Measurements from ENCODE around the gene SLC2A1. TPM values are rescaled to one million over a fixed set of nuclear protein-coding genes. Genes with fewer than 3 reads are reported as not detected.
A peak's percentile ranks its signal among the peaks of the same experiment; 100 is the strongest.

The SLC2A1 gene
- total RNA-seq, 2 experiments from 2014 or later: 66.6 to 93.4 TPM

GRCh38 chr1:42937141-42937696 is 21.4 kb downstream of the SLC2A1 start:
- Histone ChIP-seq H3K9me3 (ENCODE audit: low read length) (no peaks in the 10 kb centered on the region), H2AFZ (ENCODE audit: low read length) (no peak overlapping the region), H3K9me2 (ENCODE audit: insufficient read depth, low read length) (no peaks in the 10 kb centered on the region), H3K79me2 (ENCODE audit: insufficient read depth, low read depth, low read length) (peaks cover 64% of the 10 kb centered on the region; the same call in 1 of the 2 replicates), H3K4me1 (ENCODE audit: insufficient read depth, low read length, poor library complexity, severe bottlenecking) (peaks cover 84% of the 10 kb centered on the region), H3K27ac (ENCODE audit: low read depth, low read length, poor library complexity, severe bottlenecking) (peak overlapping the region; percentile 91), H4K20me1 (ENCODE audit: insufficient read depth, low read length) (peaks cover 10% of the 10 kb centered on the region; the same call in 1 of the 2 replicates), H3K36me3 (ENCODE audit: insufficient read depth, low read length) (peaks cover 93% of the 10 kb centered on the region), H3K4me2 (ENCODE audit: low read length) (peak overlapping the region; percentile 70), H3K4me3 (ENCODE audit: low read depth, low read length, poor library complexity, severe bottlenecking) (no peak overlapping the region)
- DNase-seq (ENCODE audit: low spot score): no peak
- ChIA-PET CTCF (ENCODE audit: unreplicated experiment) (interaction anchor here (0.7 to 1.7 kb wide), 3 partner anchors 10 to 136 kb away, joined by 3 to 4 read pairs (median 3); no protein-coding TSS in a partner anchor), POLR2A (interaction anchor here (0.5 to 2.7 kb wide), 3 partner anchors 16 to 157 kb away, joined by 3 to 16 read pairs (median 4); no protein-coding TSS in a partner anchor)
- TF ChIP-seq, protein P1, sequence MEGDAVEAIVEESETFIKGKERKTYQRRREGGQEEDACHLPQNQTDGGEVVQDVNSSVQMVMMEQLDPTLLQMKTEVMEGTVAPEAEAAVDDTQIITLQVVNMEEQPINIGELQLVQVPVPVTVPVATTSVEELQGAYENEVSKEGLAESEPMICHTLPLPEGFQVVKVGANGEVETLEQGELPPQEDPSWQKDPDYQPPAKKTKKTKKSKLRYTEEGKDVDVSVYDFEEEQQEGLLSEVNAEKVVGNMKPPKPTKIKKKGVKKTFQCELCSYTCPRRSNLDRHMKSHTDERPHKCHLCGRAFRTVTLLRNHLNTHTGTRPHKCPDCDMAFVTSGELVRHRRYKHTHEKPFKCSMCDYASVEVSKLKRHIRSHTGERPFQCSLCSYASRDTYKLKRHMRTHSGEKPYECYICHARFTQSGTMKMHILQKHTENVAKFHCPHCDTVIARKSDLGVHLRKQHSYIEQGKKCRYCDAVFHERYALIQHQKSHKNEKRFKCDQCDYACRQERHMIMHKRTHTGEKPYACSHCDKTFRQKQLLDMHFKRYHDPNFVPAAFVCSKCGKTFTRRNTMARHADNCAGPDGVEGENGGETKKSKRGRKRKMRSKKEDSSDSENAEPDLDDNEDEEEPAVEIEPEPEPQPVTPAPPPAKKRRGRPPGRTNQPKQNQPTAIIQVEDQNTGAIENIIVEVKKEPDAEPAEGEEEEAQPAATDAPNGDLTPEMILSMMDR (conservative IDR thresholded peaks at IDR 0.05; ENCODE audit: low read length): no peak
- TF ChIP-seq EZH2phosphoT487 (IDR thresholded peaks at IDR 0.05; ENCODE audit: borderline replicate concordance, low read depth, low read length): no peak
- intact Hi-C loops (cut with micrococcal nuclease; ENCODE audit: unreplicated experiment): no loop called here
- BruUV-seq (replicated peaks): no TSS peak

DNA sequence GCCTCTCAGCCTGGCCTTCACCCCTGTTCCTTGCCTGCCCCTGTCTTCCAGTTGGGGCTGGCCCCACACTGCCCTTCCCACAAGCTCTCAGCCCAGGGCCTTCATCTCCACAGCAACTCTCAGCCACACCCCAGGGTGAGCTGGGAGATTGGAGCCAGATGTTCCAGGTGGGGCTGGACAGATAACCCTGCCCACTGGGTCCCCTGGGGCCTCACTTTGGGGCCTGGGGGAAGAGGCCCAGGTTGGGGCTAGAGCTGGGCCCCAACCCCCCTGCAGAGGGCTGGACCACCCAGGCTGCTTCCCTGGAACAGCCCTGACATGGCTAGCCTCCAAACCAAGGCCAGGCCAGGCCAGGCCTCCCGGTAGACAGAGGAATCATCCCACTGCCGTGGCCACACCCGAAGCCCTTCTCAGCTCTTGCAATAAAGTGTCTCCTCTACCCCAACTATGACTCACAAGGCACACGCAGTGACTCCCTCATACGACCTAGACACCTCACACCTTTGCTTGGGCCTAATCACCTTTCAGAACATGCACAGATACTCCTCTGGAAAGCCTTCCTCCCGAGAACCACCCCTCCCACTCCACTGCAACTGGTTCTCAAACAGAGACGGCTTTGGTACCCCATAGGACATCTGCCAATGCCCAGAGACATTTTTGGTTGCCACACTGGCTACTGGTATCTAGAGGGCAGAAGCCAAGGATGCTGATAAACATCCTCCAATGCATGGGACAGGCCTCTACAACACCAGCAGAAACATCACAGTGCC is 22.2 kb downstream of the SLC2A1 start:
- Histone ChIP-seq H3K9me2 (ENCODE audit: insufficient read depth, low read length) (no peaks in the 10 kb centered on the region), H4K20me1 (ENCODE audit: insufficient read depth, low read length) (peaks cover 10% of the 10 kb centered on the region; the same call in 1 of the 2 replicates), H3K4me1 (ENCODE audit: insufficient read depth, low read length, poor library complexity, severe bottlenecking) (peaks cover 84% of the 10 kb centered on the region), H3K4me3 (ENCODE audit: low read depth, low read length, poor library complexity, severe bottlenecking) (no peak overlapping the region), H3K4me2 (ENCODE audit: low read length) (peak overlapping the region; percentile 70), H3K79me2 (ENCODE audit: insufficient read depth, low read depth, low read length) (peaks cover 58% of the 10 kb centered on the region; the same call in 1 of the 2 replicates), H3K36me3 (ENCODE audit: insufficient read depth, low read length) (peaks cover 86% of the 10 kb centered on the region), H2AFZ (ENCODE audit: low read length) (no peak overlapping the region), H3K27ac (ENCODE audit: low read depth, low read length, poor library complexity, severe bottlenecking) (peak overlapping the region; percentile 91), H3K9me3 (ENCODE audit: low read length) (no peaks in the 10 kb centered on the region)
- intact Hi-C loops (cut with micrococcal nuclease; ENCODE audit: unreplicated experiment): no loop called here
- TF ChIP-seq, protein P1 (conservative IDR thresholded peaks at IDR 0.05; ENCODE audit: low read length): no peak
- no peak for TF ChIP-seq EZH2phosphoT487 (IDR thresholded peaks at IDR 0.05; ENCODE audit: borderline replicate concordance, low read depth, low read length)
- BruUV-seq (replicated peaks): no TSS peak
- peak; percentile 32 for DNase-seq (ENCODE audit: low spot score)
- POLR2A ChIA-PET: interaction anchor here (0.5 to 2.7 kb wide), 6 partner anchors 9 to 157 kb away, joined by 3 to 22 read pairs (median 6); no protein-coding TSS in a partner anchor
- CTCF ChIA-PET (ENCODE audit: unreplicated experiment): interaction anchor here (0.7 to 0.9 kb wide), 2 partner anchors 8 to 11 kb away, joined by 3 to 5 read pairs; no protein-coding TSS in a partner anchor

Measured in OCI-LY7 (cell line).